Medulla oblongata (tissue), 1 donor: ENCODE results near the gene TTN.

Experiments used
- DNase-seq: peaks from one replicate; pipeline ENCODE4 v3.0.0-alpha.2; 2015; ENCODE audit errors: extremely low spot score

TTN gene

DNA sequence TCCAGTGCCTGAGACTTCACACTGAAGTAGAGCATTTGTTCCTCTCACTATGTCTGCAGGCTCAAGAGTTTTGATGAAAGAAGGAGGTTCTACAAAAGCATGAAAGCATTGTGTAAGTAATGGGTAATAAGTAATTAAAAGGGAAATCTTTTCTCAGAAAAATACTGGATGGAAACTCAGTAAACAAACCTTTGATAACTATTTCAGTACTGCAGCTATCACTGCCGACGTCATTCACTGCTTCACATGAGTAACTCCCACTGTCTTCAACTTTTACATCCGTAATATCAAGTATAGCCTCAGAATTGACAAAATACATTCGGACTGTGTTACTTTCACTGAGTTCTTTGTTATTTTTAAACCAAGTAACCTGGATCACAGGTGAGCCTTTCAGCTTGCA is 72.7 kb downstream of the TTN start:
- no peak for DNase-seq

DNA sequence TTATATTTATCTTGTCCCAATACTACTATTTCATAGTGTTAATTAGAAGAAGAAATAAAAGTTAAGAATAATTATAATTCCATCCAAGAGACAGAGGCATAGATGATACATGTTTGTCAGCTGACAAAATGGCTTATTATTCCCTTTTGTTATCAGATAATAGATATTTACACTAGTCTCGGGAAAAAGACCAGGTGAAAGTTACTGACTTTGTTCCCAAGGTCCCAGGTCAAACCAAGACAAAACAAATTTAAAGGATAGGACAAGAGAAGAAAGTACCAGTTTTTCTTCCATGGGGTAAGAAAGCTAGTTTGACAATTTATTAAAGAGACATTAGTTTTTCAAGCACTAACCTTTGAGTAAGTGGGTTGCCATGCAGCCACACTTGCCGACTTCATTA is 73.2 kb downstream of the TTN start:
- DNase-seq, result no peak

GRCh38 chr2:178732913-178733312 is 74.3 kb downstream of the TTN start:
- DNase-seq, result no peak

- DNase-seq, result no peak
Measured at GRCh38 chr2:178731300-178731699, 75.9 kb downstream of the TTN start.

- no peak for DNase-seq
Measured at GRCh38 chr2:178730049-178730448, 77.2 kb downstream of the TTN start.

GRCh38 chr2:178723786-178724346 is 83.4 kb downstream of the TTN start:
- no peak for DNase-seq

- DNase-seq, result no peak
Measured at GRCh38 chr2:178722296-178722695, 84.9 kb downstream of the TTN start.

GRCh38 chr2:178718988-178719387 is 88.2 kb downstream of the TTN start:
- no peak for DNase-seq

- DNase-seq, result no peak
Measured at GRCh38 chr2:178718283-178718682, 88.9 kb downstream of the TTN start.

DNA sequence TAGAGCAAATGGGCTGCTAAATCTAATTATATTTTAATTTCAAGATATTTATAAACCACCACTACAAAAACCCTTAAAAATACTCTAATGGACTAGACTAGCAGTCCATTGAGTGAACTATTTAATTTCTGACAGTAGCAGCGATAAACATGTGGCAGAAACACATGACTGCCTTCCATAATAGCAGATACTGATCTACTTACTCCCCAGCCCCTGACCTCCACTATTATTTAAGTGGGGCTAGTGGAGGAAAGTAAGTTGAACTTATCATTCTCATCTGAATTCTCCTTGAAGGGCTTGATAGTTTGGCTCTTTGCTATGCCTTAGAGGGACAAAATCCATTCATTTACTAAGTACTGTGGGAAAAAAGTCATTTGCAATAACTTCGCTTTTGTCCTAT is 90.8 kb downstream of the TTN start:
- no peak for DNase-seq

DNA sequence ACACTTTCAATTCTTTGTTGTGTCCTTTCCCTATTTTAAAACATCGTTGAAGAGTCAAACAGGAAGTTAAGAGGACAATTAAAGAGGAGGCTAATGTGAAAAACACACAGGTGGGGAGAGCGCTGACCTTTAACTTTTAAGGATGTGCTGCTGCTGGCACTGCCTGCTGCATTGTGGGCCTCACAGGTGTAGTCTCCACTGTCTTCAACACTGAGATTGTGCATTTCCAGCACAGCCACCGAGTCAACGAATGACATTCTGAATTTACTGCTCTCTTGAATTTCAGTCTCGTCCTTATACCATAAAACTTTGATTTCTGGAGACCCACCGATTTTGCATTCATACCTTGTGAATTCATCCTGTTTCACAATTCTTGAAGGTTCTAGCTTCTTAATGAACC is 91.9 kb downstream of the TTN start:
- DNase-seq, result no peak

GRCh38 chr2:178707476-178707875 is 99.7 kb downstream of the TTN start:
- DNase-seq, result no peak

GRCh38 chr2:178704876-178705275 is 102.3 kb downstream of the TTN start:
- no peak for DNase-seq

- DNase-seq, result no peak
Measured at GRCh38 chr2:178702361-178702760, 104.9 kb downstream of the TTN start.

DNA sequence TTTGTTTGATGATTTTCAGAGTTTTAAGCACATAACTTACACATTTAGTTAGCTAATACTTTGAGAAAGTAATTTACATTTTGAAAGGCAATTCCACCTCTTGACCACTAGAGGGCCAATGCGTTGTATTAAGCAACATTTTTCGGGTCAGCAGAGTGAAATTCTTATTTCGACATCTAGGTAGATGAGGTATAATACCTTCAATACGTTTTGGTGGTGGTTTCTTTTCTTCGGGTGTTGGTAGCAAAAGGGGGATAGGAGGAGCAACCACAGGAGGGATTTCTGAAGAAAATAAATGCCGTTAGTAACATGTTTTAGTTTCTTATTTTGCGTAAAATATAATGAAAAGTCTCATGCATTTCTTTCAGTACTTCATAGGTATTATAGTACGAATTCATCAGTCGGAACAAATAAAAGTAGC is 106.3 kb downstream of the TTN start:
- no peak for DNase-seq

DNA sequence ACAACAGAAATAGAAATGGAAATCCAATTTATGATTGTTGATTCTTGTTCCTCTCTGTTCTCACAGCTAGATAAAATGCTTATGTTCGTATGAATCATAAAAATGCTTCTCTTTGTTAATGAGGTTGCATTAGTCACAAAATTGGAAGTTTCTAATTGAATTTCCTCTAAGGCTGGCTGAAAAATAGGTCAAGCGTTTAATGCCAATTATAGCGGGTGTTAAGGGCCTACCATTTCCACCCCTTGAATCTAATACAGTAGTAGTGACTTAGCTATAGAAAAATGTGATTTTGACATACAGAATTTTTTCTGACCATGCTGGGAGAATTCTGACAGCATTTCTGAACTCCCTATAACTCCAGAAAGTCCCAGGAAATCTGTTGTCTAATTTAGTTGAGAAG is 107.1 kb downstream of the TTN start:
- no peak for DNase-seq

- DNase-seq, result no peak
Measured at GRCh38 chr2:178692845-178693244, 114.4 kb downstream of the TTN start.

DNA sequence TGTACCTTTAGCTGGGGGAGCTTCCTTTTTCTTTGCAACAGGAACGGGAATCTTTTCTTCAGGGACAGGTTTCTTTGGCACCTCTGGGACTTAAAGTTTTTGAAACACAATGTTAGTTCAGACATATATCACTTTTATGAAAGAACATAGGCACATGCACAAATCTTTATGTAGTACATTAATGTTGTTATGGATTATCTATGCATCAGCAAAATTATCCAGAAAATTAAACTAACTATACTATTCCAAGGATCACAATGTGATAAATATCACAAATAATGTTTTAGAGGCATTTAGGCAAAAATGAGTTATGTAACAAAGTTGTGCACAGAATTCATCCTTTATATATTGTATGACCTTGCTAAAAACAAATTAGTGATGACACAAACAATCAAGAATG is 117.4 kb downstream of the TTN start:
- DNase-seq, result no peak

DNA sequence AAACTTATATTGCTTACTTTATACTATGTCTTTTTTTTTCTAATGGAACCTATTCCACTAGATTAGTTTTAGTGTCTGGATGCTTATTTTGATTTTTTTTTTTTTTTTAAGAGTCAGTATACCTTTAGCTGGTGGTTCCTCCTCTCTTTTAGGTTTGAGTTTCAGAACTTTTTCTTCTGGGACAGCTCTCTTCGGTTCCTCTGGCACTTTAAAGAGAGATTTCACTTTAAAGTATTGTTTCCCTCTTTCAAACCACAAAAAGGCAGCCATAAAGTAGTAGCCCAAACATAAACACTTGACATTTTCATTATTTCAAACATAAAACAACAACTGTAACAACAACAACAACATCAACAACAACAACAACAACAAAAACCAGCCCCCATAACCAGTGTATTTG is 123.3 kb downstream of the TTN start:
- no peak for DNase-seq

DNA sequence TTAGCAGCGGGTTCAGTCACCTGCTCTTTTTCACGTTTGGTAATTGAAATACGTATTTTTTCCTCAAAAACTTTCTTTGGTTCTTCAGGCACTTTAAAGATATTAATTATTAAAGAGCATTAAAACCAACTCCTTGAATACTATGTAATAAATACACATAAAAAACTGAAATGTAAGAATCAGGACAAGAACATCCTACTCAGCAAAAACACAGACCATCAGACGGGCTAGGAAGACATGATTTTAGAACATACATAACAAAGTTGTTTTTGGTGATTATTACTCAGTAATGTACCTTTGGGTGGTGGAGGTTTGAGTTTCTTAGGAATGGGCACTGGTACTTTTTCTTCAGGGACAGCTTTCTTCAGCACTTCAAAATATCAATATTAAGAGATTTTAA is 126.1 kb downstream of the TTN start:
- no peak for DNase-seq

DNA sequence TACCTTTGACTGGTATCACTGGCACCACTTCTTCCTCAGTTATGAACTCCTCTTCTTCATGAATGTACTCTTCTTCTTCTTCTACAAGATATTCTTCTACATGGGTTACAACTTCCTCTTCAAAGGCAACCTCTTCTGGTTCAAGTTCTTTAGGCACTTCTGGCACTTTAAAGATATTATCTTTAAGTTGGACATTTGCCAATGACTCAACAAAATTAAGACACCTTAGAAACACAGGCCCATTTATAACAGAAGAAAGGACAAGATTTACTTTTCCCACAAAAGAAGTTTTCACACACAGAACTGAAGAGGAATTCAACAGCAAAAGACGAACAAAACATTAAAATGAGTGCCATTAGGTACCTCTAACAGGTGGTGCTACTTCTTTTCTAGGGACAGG is 127.3 kb downstream of the TTN start:
- DNase-seq, result no peak

GRCh38 chr2:178677599-178677998 is 129.6 kb downstream of the TTN start:
- no peak for DNase-seq

DNA sequence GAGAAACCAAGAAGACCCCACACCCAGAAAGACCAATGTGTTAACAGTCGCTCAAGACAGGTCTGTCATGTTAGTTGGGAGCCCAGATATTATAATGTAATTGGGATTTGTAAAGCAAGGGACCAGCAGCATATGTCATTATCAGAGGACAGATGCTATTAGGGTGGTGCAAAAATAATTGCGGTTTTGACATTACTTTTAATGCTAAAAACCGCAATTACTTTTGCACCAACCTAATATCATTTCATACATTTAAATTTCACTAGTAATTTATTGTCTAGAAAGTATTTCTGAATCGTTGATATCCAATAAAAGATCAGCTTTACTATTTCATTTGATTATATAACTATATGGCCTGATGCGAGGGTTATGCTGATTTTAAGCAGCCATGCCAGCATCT is 131.2 kb downstream of the TTN start:
- DNase-seq, result no peak

GRCh38 chr2:178674122-178674521 is 133.1 kb downstream of the TTN start:
- DNase-seq, result no peak

GRCh38 chr2:178666458-178666857 is 140.8 kb downstream of the TTN start:
- no peak for DNase-seq
